DOHH2 (cell line): ENCODE results near the gene GLUL.

Experiments
- EZH2phosphoT487 ChIP-seq: fragments of 200-600 bp; sonication (generic); IDR thresholded peaks from 2 replicates; pipeline ENCODE4 v1.6.1; 2017; ENCODE audit warnings: borderline replicate concordance, mild to moderate bottlenecking, antibody characterized with exemption, low read length, moderate library complexity, mixed read lengths
- TF ChIP-seq, protein P1 (sequence below): fragments of 200-600 bp; sonication (generic); IDR thresholded peaks from one replicate; pipeline ENCODE4 v1.5.1; 2014; ENCODE audit warnings: antibody characterized with exemption, mild to moderate bottlenecking, low read depth, low read length; ENCODE audit not compliant: poor library complexity, severe bottlenecking

DNA sequence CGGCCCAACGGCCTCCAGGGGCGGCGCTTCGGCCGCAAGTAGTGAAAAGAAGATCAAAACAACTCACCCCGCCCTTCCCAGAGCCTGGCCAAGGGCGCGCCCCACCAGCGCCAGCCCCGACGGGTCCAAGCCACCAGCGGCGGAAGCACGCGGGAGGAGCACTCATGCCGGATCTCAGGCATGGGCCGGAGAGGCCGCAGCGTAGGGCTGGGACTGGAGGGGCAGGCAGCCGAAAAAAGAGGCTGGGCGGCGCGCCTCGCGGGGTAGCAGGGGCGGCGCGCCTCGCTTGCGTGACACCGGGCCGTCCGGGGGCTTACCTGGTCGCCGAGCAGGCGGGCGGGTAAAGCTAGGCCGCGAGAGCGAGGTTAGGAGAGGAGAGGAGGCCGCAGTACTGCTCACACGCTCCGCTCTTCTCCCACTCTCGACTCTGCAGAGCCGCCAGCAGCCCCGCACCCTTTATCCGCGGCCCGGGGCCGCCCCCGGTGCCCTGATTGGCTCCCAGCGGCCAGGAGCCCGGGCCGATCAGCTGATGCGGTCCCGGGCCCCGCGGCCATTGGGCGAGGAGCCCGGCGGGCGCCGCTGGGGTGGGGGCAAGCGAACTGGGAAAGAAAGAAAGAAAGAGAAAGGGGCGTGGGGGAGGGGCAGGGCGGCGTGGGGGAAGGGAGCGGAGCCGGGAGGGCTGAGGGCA lies at the start of gene GLUL:
- TF ChIP-seq, protein P1, sequence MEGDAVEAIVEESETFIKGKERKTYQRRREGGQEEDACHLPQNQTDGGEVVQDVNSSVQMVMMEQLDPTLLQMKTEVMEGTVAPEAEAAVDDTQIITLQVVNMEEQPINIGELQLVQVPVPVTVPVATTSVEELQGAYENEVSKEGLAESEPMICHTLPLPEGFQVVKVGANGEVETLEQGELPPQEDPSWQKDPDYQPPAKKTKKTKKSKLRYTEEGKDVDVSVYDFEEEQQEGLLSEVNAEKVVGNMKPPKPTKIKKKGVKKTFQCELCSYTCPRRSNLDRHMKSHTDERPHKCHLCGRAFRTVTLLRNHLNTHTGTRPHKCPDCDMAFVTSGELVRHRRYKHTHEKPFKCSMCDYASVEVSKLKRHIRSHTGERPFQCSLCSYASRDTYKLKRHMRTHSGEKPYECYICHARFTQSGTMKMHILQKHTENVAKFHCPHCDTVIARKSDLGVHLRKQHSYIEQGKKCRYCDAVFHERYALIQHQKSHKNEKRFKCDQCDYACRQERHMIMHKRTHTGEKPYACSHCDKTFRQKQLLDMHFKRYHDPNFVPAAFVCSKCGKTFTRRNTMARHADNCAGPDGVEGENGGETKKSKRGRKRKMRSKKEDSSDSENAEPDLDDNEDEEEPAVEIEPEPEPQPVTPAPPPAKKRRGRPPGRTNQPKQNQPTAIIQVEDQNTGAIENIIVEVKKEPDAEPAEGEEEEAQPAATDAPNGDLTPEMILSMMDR, result no peak
- TF ChIP-seq EZH2phosphoT487, result no peak
